SK-N-SH (cell line): ENCODE measurements around the gene DCHS1. TPM values are rescaled to one million over a fixed set of nuclear protein-coding genes. Genes with fewer than 3 reads are reported as not detected.
A peak's percentile ranks its signal among the peaks of the same experiment; 100 is the strongest.

Experiments used
- CTCF ChIA-PET: fragments of 300-600, 350-600 bp; formaldehyde crosslinking; extraction: SDS; loops from one replicate; lab custom pipeline; 2021; lab: Yijun Ruan, JAX
- POLR2A ChIA-PET: fragments of 350-600 bp; sonication (Branson Sonifier 250); formaldehyde crosslinking; extraction: SDS; loops from one replicate; lab custom pipeline; 2020; ENCODE audit warnings: antibody characterized with exemption, inconsistent platforms; lab: Yijun Ruan, JAX
- DNase-seq: peaks from one replicate; pipeline ENCODE4 v3.0.0; 2012
- H2AFZ ChIP-seq: fragments of 200-600 bp; sonication (generic); 2 replicates; pipeline ENCODE4 v1.8.1; 2016; ENCODE audit warnings: antibody characterized with exemption, mild to moderate bottlenecking, low read depth
- H3F3A ChIP-seq: fragments of 200-600 bp; sonication (generic); replicated peaks from 2 replicates; pipeline ENCODE3; 2016; ENCODE audit warnings: antibody characterized with exemption, mild to moderate bottlenecking; ENCODE audit not compliant: insufficient read depth
- H3K27ac ChIP-seq, 2 experiments: fragments of 200-500 bp in 1 of 2; fragments of 200-600 bp in 1 of 2; sonication (Bioruptor generic) in 1 of 2; sonication (generic), shearing (Covaris generic) in 1 of 2; 2 replicates each; pipeline versions ENCODE4 v1.5.1 to v1.6.1; 2014 to 2016; ENCODE audit warnings: low read depth in 2 of 2, inconsistent platforms in 1 of 2, low read length in 1 of 2, mild to moderate bottlenecking in 1 of 2, mixed read lengths in 1 of 2
- H3K27me3 ChIP-seq: fragments of 200-600 bp; sonication (generic), shearing (Covaris generic); 2 replicates; pipeline ENCODE4 v1.6.1; 2016; ENCODE audit warnings: mixed run types; ENCODE audit not compliant: insufficient read depth
- H3K36me3 ChIP-seq, 2 experiments: fragments of 200-500 bp in 1 of 2; fragments of 200-600 bp in 1 of 2; sonication (Bioruptor generic) in 1 of 2; sonication (generic) in 1 of 2; replicated peaks in 1 of 2; 2 replicates each; pipeline versions ENCODE3 to v1.5.1; 2014 to 2016; ENCODE audit warnings: low read length in 1 of 2, mild to moderate bottlenecking in 1 of 2; ENCODE audit not compliant: insufficient read depth in 2 of 2, control insufficient read depth in 1 of 2
- H3K4me1 ChIP-seq, 2 experiments: fragments of 200-500 bp in 1 of 2; fragments of 200-600 bp in 1 of 2; sonication (Bioruptor generic) in 1 of 2; sonication (generic), shearing (Covaris generic) in 1 of 2; 2 replicates each; pipeline versions ENCODE4 v1.5.1 to v1.6.1; 2014 to 2016; ENCODE audit warnings: low read depth in 1 of 2, low read length in 1 of 2, mixed run types in 1 of 2; ENCODE audit not compliant: insufficient read depth in 2 of 2, control insufficient read depth in 1 of 2
- H3K4me2 ChIP-seq: fragments of 200-600 bp; sonication (generic), shearing (Covaris generic); 2 replicates; pipeline ENCODE4 v1.6.1; 2017; ENCODE audit warnings: mixed run types
- H3K4me3 ChIP-seq, 2 experiments: fragments of 200-500 bp in 1 of 2; fragments of 200-600 bp in 1 of 2; sonication (Bioruptor generic) in 1 of 2; sonication (generic), shearing (Covaris generic) in 1 of 2; 2 replicates each; pipeline versions ENCODE4 v1.5.1 to v1.8.1; 2014 to 2016; ENCODE audit warnings: low read depth in 2 of 2, inconsistent platforms in 1 of 2, low read length in 1 of 2, mild to moderate bottlenecking in 1 of 2, mixed read lengths in 1 of 2, moderate library complexity in 1 of 2
- H3K79me2 ChIP-seq: fragments of 200-600 bp; sonication (generic); 2 replicates; pipeline ENCODE4 v1.8.1; 2017; ENCODE audit warnings: mild to moderate bottlenecking; ENCODE audit not compliant: insufficient read depth
- H3K9ac ChIP-seq: fragments of 200-600 bp; sonication (generic); 2 replicates; pipeline ENCODE4 v1.6.1; 2017; ENCODE audit warnings: mixed run types
- H3K9me2 ChIP-seq: fragments of 200-600 bp; sonication (generic); 2 replicates; pipeline ENCODE4 v1.6.1; 2017; ENCODE audit warnings: mixed run types
- H3K9me3 ChIP-seq: fragments of 200-600 bp; sonication (generic); 2 replicates; pipeline ENCODE4 v1.6.1; 2017; ENCODE audit warnings: mixed run types, mild to moderate bottlenecking, moderate library complexity
- H4K20me1 ChIP-seq: fragments of 200-600 bp; sonication (generic); 2 replicates; pipeline ENCODE4 v1.6.1; 2017; ENCODE audit warnings: mild to moderate bottlenecking, mixed run types; ENCODE audit not compliant: insufficient read depth
- FOXM1 ChIP-seq: IDR thresholded peaks from 2 replicates; pipeline ENCODE4 v1.4.0; 2012; ENCODE audit warnings: low read depth, mild to moderate bottlenecking
- GABPA ChIP-seq: IDR thresholded peaks from 2 replicates; pipeline ENCODE4 v1.4.0; 2012; ENCODE audit warnings: low read depth, mild to moderate bottlenecking
- MXI1 ChIP-seq: IDR thresholded peaks from 2 replicates; pipeline ENCODE4 v1.6.1; 2012; ENCODE audit warnings: mild to moderate bottlenecking, low read depth, low read length, improper control_type of control experiment
- NFIC ChIP-seq: IDR thresholded peaks from 2 replicates; pipeline ENCODE4 v1.4.0; 2012; ENCODE audit warnings: borderline replicate concordance
- POLR2AphosphoS5 ChIP-seq: IDR thresholded peaks from 2 replicates; pipeline ENCODE4 v1.6.1; 2012; ENCODE audit warnings: low read depth, low read length
- RXRA ChIP-seq: IDR thresholded peaks from 2 replicates; pipeline ENCODE4 v1.4.0; 2012; ENCODE audit warnings: low read depth, mild to moderate bottlenecking, borderline replicate concordance
- SIN3A ChIP-seq: IDR thresholded peaks from 2 replicates; pipeline ENCODE4 v1.6.1; 2012; ENCODE audit warnings: low read depth, mild to moderate bottlenecking, low read length, moderate library complexity, borderline replicate concordance
- SMC3 ChIP-seq: IDR thresholded peaks from 2 replicates; pipeline ENCODE4 v1.6.1; 2012; ENCODE audit warnings: low read depth, low read length, improper control_type of control experiment
- TAF1 ChIP-seq: IDR thresholded peaks from 2 replicates; pipeline ENCODE4 v1.6.1; 2012; ENCODE audit warnings: low read depth, mild to moderate bottlenecking, low read length, moderate library complexity, borderline replicate concordance
- TCF12 ChIP-seq: IDR thresholded peaks from 2 replicates; pipeline ENCODE4 v1.4.0; 2012
- WGBS: methylation state at CpG from one replicate; pipeline ENCODE4 v1.1.6; 2017; ENCODE audit warnings: low lambda C conversion rate; 5-methylcytosine and 5-hydroxymethylcytosine counted together
- polyA plus RNA-seq, 3 experiments: library from polyadenylated mRNA; depleted of rRNA; stranded (reverse); fragments of >200 nt; gene quantifications; 2 replicates each; pipeline ENCODE4 v1.2.3, GENCODE V29; 2012
- TF ChIP-seq, protein P1 (sequence below): IDR thresholded peaks from 2 replicates; pipeline ENCODE4 v1.6.1; 2012; ENCODE audit warnings: mild to moderate bottlenecking, low read depth, low read length, moderate library complexity
- TF ChIP-seq, protein P2 (sequence below): IDR thresholded peaks from 2 replicates; pipeline ENCODE4 v1.4.0; 2012; ENCODE audit warnings: low read depth, borderline replicate concordance
- TF ChIP-seq, protein P3 (sequence below): fragments of 150-350 bp; IDR thresholded peaks from 2 replicates; pipeline ENCODE4 v1.6.1; 2017; ENCODE audit warnings: antibody characterized with exemption, low read length, low read depth, borderline replicate concordance

DCHS1 gene
- polyA plus RNA-seq, 1 of the 3 experiments (the other 2 are of a cell fraction) = 5.7 TPM

DNA sequence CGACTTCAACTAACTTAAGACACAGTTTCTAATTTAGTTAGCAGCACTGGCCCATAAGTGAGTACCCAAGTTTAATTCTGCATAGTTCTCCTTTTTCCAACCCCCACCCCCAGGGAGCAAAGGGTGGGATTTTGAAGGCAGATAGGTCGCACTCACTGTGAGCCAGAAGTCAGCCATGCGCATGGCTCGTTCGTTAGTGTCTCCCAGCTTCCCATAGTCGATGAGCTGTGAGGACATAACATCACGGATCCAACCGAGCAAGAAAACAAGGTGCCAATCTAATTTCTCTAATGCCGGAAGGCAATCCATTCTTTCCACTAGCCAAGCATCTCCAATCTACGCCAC lies 27.0 kb upstream of the DCHS1 start:
- peaks cover 5 to 14% of the 10 kb centered on the region in 2 experiments; a peak in 3 of 4 replicates for H3K4me1 ChIP-seq
- peak overlapping the region; percentile 94 for H3K4me2 ChIP-seq
- no peak for TF ChIP-seq GABPA
- no peak for TF ChIP-seq MXI1
- TF ChIP-seq, protein P1, sequence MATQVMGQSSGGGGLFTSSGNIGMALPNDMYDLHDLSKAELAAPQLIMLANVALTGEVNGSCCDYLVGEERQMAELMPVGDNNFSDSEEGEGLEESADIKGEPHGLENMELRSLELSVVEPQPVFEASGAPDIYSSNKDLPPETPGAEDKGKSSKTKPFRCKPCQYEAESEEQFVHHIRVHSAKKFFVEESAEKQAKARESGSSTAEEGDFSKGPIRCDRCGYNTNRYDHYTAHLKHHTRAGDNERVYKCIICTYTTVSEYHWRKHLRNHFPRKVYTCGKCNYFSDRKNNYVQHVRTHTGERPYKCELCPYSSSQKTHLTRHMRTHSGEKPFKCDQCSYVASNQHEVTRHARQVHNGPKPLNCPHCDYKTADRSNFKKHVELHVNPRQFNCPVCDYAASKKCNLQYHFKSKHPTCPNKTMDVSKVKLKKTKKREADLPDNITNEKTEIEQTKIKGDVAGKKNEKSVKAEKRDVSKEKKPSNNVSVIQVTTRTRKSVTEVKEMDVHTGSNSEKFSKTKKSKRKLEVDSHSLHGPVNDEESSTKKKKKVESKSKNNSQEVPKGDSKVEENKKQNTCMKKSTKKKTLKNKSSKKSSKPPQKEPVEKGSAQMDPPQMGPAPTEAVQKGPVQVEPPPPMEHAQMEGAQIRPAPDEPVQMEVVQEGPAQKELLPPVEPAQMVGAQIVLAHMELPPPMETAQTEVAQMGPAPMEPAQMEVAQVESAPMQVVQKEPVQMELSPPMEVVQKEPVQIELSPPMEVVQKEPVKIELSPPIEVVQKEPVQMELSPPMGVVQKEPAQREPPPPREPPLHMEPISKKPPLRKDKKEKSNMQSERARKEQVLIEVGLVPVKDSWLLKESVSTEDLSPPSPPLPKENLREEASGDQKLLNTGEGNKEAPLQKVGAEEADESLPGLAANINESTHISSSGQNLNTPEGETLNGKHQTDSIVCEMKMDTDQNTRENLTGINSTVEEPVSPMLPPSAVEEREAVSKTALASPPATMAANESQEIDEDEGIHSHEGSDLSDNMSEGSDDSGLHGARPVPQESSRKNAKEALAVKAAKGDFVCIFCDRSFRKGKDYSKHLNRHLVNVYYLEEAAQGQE = no peak
- TF ChIP-seq SMC3 = no peak
- no peak for TF ChIP-seq SIN3A
- TF ChIP-seq RXRA = no peak
- TF ChIP-seq POLR2AphosphoS5 = no peak
- no peak for TF ChIP-seq NFIC
- no peak for TF ChIP-seq TAF1
- TF ChIP-seq, protein P2, sequence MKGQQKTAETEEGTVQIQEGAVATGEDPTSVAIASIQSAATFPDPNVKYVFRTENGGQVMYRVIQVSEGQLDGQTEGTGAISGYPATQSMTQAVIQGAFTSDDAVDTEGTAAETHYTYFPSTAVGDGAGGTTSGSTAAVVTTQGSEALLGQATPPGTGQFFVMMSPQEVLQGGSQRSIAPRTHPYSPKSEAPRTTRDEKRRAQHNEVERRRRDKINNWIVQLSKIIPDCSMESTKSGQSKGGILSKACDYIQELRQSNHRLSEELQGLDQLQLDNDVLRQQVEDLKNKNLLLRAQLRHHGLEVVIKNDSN = no peak
- no peak for TF ChIP-seq TCF12
- TF ChIP-seq, protein P3, sequence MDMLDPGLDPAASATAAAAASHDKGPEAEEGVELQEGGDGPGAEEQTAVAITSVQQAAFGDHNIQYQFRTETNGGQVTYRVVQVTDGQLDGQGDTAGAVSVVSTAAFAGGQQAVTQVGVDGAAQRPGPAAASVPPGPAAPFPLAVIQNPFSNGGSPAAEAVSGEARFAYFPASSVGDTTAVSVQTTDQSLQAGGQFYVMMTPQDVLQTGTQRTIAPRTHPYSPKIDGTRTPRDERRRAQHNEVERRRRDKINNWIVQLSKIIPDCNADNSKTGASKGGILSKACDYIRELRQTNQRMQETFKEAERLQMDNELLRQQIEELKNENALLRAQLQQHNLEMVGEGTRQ = no peak
- no peak for TF ChIP-seq FOXM1
- H4K20me1 ChIP-seq = peaks cover 5% of the 10 kb centered on the region; the same call in 1 of the 2 replicates
- DNase-seq = no peak
- POLR2A ChIA-PET = interaction anchor here (0.9 to 3.1 kb wide), 8 partner anchors 36 to 214 kb away, joined by 3 to 22 read pairs (median 6); partner anchors contain the start of genes ARFIP2, ILK, RRP8 and TAF10
- H3K4me3 ChIP-seq = peak overlapping the region; percentile 99
- H3K27me3 ChIP-seq = no peaks in the 10 kb centered on the region
- CTCF ChIA-PET = interaction anchor here (0.8 to 2.7 kb wide), 16 partner anchors 10 to 304 kb away, joined by 3 to 19 read pairs (median 8); partner anchors contain the start of genes ILK and TAF10
- peak overlapping the region; percentile 76 to 95; a peak in 3 of 4 replicates for H3K27ac ChIP-seq
- H3F3A ChIP-seq = peaks cover 11% of the 10 kb centered on the region
- H3K79me2 ChIP-seq = peaks cover 35% of the 10 kb centered on the region
- H3K9ac ChIP-seq = peak overlapping the region; percentile 91
- H2AFZ ChIP-seq = peak overlapping the region; percentile 93
- no peaks in the 10 kb centered on the region for H3K9me2 ChIP-seq
- peaks cover 22 to 29% of the 10 kb centered on the region in 2 experiments for H3K36me3 ChIP-seq
- no peaks in the 10 kb centered on the region for H3K9me3 ChIP-seq
- 0% methylated on average over 10 of the region's 10 CpGs for whole genome bisulfite sequencing
